Left renal pelvis (tissue), 4 donors: ENCODE data around the gene CLSTN2. TPM values are rescaled to one million over a fixed set of nuclear protein-coding genes. Genes with fewer than 3 reads are reported as not detected.

Source experiments
- DNase-seq, 4 donors: peaks; one replicate each; pipeline ENCODE4 v3.0.0-alpha.2; 2013; ENCODE audit warnings: low read depth in 4 of 4, low spot score in 3 of 4
- polyA plus RNA-seq, 4 donors: library from polyadenylated mRNA; unstranded; fragments of 120-200 nt; gene quantifications; one replicate each; pipeline ENCODE4 v1.2.1, GENCODE V29; 2013; ENCODE audit not compliant: insufficient read length in 4 of 4

The CLSTN2 gene
- polyA plus RNA-seq, 4 donors = 1.1 to 6.1 (median 2.1) TPM

- no peak for DNase-seq
These were observed 208.5 kb downstream of the CLSTN2 start for GRCh38 chr3:140143367-140144069.

DNA sequence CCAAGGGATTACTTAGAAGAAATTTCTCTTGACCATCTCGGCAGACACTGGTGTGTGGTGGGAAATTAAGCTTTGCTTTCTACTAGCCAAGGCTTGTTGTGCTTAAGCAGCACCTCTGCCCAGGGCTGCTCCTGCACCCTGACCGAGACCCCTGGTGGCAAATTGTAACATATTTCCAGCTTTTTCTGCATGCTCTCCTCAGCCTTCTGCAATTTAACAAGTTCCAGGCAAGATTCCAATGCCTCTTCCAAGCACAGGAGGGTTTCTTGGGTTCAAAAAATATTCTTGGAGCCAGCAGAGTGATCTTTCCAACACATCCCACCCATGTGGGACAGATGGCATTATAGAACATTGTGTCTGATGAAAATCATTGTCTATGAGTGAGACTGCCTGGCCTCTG is 210.5 kb downstream of the CLSTN2 start:
- DNase-seq = no peak

GRCh38 chr3:140146668-140147067 is 211.7 kb downstream of the CLSTN2 start:
- DNase-seq = no peak

GRCh38 chr3:140147965-140148490 is 213.0 kb downstream of the CLSTN2 start:
- no peak for DNase-seq

GRCh38 chr3:140148824-140149390 is 213.9 kb downstream of the CLSTN2 start:
- DNase-seq = no peak

DNA sequence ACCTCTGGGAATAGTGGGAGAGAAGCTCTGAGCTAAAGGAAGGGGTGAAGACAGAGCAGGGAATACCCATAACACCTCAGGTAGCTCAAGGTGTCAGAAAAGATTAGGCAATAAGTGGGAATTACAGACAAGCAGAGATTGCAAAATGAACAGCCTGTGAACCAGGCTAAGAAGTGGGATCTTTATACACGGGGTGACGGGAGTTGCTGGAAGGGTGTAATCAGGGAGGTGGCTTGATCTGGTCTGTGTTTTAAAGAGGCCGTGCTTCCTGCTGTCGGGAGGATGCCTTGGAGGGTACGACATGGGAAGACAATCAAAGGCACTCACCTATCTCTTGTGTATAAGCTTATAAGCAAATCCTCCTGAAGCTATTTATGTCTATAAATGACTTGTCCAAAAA is 216.3 kb downstream of the CLSTN2 start:
- DNase-seq = no peak

DNA sequence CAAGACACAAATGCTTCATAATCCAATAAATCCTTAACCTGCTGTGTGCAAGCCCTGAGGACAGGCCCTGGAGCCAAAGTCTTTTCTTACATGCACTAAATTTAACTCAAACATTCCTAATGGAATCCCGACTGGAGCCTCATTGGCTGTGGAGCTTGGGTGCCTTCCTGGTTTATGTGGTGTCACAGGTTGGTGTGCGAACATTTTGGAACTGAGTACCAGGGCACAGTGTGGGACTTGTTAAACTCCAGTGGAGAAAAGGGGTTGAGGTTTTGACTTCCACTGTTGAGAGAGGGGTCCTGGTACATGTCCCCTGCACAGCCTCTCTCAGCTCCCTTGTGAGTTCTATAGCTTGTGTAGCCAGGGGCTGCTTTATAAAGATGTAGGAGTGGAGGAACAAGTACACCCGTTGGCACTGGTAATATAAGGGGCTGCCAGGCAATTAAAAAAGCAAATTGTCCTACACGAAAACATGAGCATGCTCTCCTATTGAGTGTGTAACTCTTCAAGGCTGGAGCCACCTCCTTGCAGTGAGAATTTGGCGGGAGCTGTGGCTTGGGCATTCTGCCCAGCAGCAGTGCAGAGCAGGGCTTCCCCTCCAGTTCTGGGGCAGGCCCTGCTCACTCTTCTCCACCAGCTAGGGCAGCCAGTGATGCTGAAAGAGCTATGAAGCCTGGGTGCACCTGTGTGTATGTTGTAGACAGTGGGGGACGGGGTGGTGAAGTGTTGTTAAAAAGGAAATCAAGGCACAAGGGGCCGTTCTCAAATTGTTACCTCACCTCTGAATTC is 218.1 kb downstream of the CLSTN2 start:
- no peak for DNase-seq

GRCh38 chr3:140153736-140154135 is 218.8 kb downstream of the CLSTN2 start:
- DNase-seq = no peak

DNA sequence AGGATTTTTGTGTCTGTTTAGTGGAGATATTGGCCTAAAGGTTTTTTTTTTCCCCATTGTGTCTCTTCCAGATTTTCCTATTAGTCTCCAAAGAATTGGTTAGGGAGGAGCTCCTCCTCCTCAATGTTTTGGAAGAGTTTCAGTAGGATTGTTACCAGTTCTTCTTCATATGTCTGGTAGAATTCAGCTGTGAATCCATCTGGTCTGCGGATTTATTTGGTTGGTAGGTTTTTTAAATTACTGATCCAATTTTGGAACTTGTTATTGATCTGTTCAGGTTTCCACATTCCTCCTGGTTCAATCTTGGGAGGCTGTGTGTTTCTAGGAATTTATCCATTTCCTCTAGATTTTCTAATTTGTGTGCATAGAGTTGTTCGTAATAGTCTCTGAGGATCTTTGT is 222.2 kb downstream of the CLSTN2 start:
- no peak for DNase-seq

GRCh38 chr3:140159646-140160045 is 224.7 kb downstream of the CLSTN2 start:
- no peak for DNase-seq

GRCh38 chr3:140160553-140160952 is 225.6 kb downstream of the CLSTN2 start:
- DNase-seq = no peak

GRCh38 chr3:140162551-140162950 is 227.6 kb downstream of the CLSTN2 start:
- no peak for DNase-seq

GRCh38 chr3:140163159-140163763 is 228.3 kb downstream of the CLSTN2 start:
- no peak for DNase-seq

DNA sequence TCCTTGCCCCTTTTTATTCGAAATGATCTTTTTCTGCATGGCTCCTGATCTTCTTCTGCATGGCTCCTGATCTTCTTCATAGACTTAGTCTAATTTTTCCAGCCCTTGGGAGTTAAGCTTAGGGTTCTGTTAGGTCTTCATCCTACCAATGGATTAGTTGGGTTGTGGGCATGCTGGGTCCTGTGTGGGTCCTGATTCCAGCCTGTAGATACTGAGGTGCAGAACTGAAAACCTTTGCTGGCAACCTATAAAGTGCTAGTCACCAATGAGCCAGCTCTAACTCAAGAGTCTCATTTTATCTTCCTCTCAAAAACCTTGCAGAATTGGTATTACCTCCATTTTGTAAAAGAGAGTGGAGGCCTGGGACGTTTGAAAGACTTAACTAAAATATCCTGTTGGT is 229.2 kb downstream of the CLSTN2 start:
- no peak for DNase-seq

- DNase-seq = no peak
These were observed 230.1 kb downstream of the CLSTN2 start for GRCh38 chr3:140164922-140165590.

GRCh38 chr3:140165781-140166180 is 230.8 kb downstream of the CLSTN2 start:
- DNase-seq = no peak

DNA sequence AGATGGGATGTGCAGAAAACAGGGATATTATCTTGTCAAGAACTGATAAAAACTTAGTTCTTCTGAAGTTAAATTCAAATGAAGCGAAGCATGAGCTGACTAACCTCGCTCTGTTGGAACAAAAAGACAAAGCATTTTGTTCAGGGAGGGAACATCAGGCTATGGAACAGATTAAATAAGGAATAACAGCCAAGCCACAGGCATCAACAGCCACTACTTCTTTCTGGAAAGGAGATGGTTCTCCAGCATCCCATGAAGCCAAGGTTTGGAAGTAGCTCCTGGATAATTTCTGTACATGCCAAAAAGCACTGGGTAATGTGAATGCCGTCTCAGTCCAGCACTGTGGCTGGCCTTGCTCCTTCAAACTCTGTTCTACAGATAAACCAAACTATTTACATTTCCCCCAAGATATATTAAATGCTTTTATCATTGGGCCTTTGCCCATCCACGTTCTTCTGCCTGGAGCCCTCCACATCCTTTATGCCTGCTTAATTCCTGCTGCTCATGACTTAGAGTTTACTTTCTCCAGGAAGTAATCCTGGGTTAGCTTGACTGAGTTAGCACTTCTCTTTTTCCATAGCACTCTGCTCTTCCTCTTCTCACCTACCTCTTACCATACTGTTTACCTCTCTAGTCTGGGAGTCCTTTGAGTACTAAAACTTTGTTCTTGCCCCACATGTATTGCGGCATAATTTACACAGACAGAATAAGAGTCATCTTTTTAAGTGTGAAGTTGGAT is 232.0 kb downstream of the CLSTN2 start:
- no peak for DNase-seq

- no peak for DNase-seq
These were observed 232.8 kb downstream of the CLSTN2 start for GRCh38 chr3:140167600-140168281.

GRCh38 chr3:140170612-140171011 is 235.6 kb downstream of the CLSTN2 start:
- DNase-seq = no peak
